Gastroesophageal sphincter (tissue), 3 donors: Measurements from ENCODE around the gene SFMBT2.

Source experiments
- POLR2A ChIP-seq, 2 donors: fragments of 450-650 bp; IDR thresholded peaks; one replicate each; pipeline ENCODE4 v1.6.1; 2017; ENCODE audit warnings: antibody characterized with exemption in 2 of 2, mild to moderate bottlenecking in 2 of 2, moderate library complexity in 1 of 2
- TF ChIP-seq, protein P1 (sequence below), 4 experiments: fragments of 200-600 bp in 2 of 4; fragments of 450-650 bp in 2 of 4; sonication (generic) in 1 of 4; IDR thresholded peaks; one replicate each; pipeline ENCODE4 v1.5.1; 2017 to 2019; ENCODE audit warnings: antibody characterized with exemption in 4 of 4, mild to moderate bottlenecking in 2 of 4, moderate library complexity in 2 of 4

DNA sequence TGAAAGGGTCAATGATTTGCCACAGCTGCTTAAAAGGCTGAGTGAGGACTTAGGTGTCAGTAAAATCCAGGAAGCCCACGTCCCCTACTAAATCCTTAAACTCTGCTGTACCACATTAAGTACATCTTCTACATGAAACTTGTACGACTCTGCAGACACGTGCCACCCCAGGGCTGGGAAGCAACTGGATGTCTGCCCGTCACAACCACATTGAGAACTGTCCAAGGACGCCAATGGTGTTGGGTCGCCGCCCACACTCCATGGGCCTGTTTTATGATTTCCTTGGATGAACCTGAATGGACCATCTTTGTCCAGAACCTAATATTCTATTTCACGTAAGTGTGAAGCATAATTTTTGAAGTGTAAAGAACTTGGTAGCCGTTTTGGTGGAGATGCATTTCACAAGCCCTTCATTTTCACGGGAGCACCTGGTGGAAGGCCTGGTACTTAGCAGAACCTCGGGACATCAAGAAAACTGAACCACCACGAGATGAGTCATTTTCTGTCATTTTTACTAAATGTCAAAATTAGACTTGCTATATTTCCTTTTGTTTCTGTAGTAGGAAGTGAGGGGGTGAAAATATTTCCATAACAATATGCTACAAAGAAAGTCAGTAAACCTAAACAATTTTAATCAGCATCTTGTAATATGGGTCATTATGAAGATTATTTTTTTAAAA, 134.9 kb downstream of the SFMBT2 start:
- no peak for TF ChIP-seq POLR2A (IDR thresholded peaks at IDR 0.05)
- TF ChIP-seq, protein P1, sequence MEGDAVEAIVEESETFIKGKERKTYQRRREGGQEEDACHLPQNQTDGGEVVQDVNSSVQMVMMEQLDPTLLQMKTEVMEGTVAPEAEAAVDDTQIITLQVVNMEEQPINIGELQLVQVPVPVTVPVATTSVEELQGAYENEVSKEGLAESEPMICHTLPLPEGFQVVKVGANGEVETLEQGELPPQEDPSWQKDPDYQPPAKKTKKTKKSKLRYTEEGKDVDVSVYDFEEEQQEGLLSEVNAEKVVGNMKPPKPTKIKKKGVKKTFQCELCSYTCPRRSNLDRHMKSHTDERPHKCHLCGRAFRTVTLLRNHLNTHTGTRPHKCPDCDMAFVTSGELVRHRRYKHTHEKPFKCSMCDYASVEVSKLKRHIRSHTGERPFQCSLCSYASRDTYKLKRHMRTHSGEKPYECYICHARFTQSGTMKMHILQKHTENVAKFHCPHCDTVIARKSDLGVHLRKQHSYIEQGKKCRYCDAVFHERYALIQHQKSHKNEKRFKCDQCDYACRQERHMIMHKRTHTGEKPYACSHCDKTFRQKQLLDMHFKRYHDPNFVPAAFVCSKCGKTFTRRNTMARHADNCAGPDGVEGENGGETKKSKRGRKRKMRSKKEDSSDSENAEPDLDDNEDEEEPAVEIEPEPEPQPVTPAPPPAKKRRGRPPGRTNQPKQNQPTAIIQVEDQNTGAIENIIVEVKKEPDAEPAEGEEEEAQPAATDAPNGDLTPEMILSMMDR (IDR thresholded peaks at IDR 0.05) = no peak
